ENCODE results near the gene SEL1L3.

The SEL1L3 gene

GRCh38 chr4:25790024-25790423 lies 72.8 kb downstream of the SEL1L3 start:
- Histone ChIP-seq H3K27me3 (ENCODE audit: control insufficient read depth, insufficient read depth, low read length) (no peaks in the 10 kb centered on the region), H3K79me2 (no peaks in the 10 kb centered on the region), H3K27ac (no peak overlapping the region), H3K9ac (no peak overlapping the region), H3K4me1 (no peaks in the 10 kb centered on the region), H3K36me3 (ENCODE audit: control insufficient read depth, insufficient read depth, low read length) (no peaks in the 10 kb centered on the region), H3K9me3 (ENCODE audit: control insufficient read depth, low read length) (no peaks in the 10 kb centered on the region), H3K4me3 (ENCODE audit: low read depth, low read length) (no peak overlapping the region), H2AFZ (no peak overlapping the region), H3K4me2 (ENCODE audit: low read length) (no peak overlapping the region)
- TF ChIP-seq, protein P1, sequence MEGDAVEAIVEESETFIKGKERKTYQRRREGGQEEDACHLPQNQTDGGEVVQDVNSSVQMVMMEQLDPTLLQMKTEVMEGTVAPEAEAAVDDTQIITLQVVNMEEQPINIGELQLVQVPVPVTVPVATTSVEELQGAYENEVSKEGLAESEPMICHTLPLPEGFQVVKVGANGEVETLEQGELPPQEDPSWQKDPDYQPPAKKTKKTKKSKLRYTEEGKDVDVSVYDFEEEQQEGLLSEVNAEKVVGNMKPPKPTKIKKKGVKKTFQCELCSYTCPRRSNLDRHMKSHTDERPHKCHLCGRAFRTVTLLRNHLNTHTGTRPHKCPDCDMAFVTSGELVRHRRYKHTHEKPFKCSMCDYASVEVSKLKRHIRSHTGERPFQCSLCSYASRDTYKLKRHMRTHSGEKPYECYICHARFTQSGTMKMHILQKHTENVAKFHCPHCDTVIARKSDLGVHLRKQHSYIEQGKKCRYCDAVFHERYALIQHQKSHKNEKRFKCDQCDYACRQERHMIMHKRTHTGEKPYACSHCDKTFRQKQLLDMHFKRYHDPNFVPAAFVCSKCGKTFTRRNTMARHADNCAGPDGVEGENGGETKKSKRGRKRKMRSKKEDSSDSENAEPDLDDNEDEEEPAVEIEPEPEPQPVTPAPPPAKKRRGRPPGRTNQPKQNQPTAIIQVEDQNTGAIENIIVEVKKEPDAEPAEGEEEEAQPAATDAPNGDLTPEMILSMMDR (IDR thresholded peaks at IDR 0.05), result no peak

- TF ChIP-seq, protein P1 (IDR thresholded peaks at IDR 0.05), result no peak
- Histone ChIP-seq H3K79me2 (no peaks in the 10 kb centered on the region), H3K9me3 (ENCODE audit: control insufficient read depth, low read length) (no peaks in the 10 kb centered on the region), H3K27ac (no peak overlapping the region), H3K4me1 (no peaks in the 10 kb centered on the region), H2AFZ (no peak overlapping the region), H3K4me2 (ENCODE audit: low read length) (no peak overlapping the region), H3K4me3 (ENCODE audit: low read depth, low read length) (no peak overlapping the region), H3K36me3 (ENCODE audit: control insufficient read depth, insufficient read depth, low read length) (no peaks in the 10 kb centered on the region), H3K27me3 (ENCODE audit: control insufficient read depth, insufficient read depth, low read length) (no peaks in the 10 kb centered on the region), H3K9ac (no peak overlapping the region)
These were observed 74.0 kb downstream of the SEL1L3 start for GRCh38 chr4:25788703-25789238.

- Histone ChIP-seq H3K9me3 (ENCODE audit: control insufficient read depth, low read length) (no peaks in the 10 kb centered on the region), H3K9ac (no peak overlapping the region), H3K27ac (no peak overlapping the region), H3K4me2 (ENCODE audit: low read length) (no peak overlapping the region), H3K4me1 (no peaks in the 10 kb centered on the region), H3K36me3 (ENCODE audit: control insufficient read depth, insufficient read depth, low read length) (no peaks in the 10 kb centered on the region), H2AFZ (no peak overlapping the region), H3K27me3 (ENCODE audit: control insufficient read depth, insufficient read depth, low read length) (no peaks in the 10 kb centered on the region), H3K79me2 (no peaks in the 10 kb centered on the region), H3K4me3 (ENCODE audit: low read depth, low read length) (no peak overlapping the region)
- TF ChIP-seq, protein P1 (IDR thresholded peaks at IDR 0.05), result no peak
These were observed 76.2 kb downstream of the SEL1L3 start for GRCh38 chr4:25786497-25787065.

GRCh38 chr4:25783943-25784342 lies 78.8 kb downstream of the SEL1L3 start:
- H3K4me2 ChIP-seq (ENCODE audit: low read length), result no peak overlapping the region

More at GRCh38 chr4:25783943-25784342, 78.8 kb downstream of the SEL1L3 start:
- Histone ChIP-seq H3K27ac (no peak overlapping the region), H2AFZ (no peak overlapping the region), H3K4me3 (ENCODE audit: low read depth, low read length) (no peak overlapping the region), H3K9me3 (ENCODE audit: control insufficient read depth, low read length) (no peaks in the 10 kb centered on the region), H3K27me3 (ENCODE audit: control insufficient read depth, insufficient read depth, low read length) (no peaks in the 10 kb centered on the region), H3K36me3 (ENCODE audit: control insufficient read depth, insufficient read depth, low read length) (no peaks in the 10 kb centered on the region), H3K9ac (no peak overlapping the region), H3K79me2 (no peaks in the 10 kb centered on the region), H3K4me1 (no peaks in the 10 kb centered on the region)
- TF ChIP-seq, protein P1 (IDR thresholded peaks at IDR 0.05), result no peak
